Measurements from ENCODE around the gene SNCAIP.
"Not testable (repeated sequence)": the region's sequence is repeated elsewhere in the genome, so short reads cannot be mapped to it uniquely, and the experiment has no call there.

Gene SNCAIP

DNA sequence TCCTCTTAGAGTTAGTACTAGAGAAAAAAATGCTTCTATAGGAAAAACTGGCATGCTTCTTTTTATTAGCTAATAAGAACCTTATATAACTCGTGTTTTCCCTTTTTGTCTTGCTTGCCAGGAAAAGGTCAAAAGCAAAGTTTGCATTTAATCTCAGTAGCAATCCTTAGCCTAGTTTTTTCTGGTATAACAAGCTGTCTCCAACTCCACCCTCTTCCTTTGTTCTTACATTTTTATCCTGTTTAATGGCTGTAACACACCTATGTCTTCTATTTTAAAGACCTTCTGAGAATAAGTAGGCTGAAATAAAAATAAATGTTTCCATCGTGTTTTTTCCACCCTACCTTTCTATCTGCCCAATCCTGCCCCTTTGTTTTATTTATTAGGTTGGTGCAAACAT lies 158.3 kb downstream of the SNCAIP start:
- no peak for DNase-seq

- DNase-seq = no peak
Measured at GRCh38 chr5:122471031-122471751, 159.2 kb downstream of the SNCAIP start.

- no peak for DNase-seq
Measured at GRCh38 chr5:122471752-122472061, 159.7 kb downstream of the SNCAIP start.

DNA sequence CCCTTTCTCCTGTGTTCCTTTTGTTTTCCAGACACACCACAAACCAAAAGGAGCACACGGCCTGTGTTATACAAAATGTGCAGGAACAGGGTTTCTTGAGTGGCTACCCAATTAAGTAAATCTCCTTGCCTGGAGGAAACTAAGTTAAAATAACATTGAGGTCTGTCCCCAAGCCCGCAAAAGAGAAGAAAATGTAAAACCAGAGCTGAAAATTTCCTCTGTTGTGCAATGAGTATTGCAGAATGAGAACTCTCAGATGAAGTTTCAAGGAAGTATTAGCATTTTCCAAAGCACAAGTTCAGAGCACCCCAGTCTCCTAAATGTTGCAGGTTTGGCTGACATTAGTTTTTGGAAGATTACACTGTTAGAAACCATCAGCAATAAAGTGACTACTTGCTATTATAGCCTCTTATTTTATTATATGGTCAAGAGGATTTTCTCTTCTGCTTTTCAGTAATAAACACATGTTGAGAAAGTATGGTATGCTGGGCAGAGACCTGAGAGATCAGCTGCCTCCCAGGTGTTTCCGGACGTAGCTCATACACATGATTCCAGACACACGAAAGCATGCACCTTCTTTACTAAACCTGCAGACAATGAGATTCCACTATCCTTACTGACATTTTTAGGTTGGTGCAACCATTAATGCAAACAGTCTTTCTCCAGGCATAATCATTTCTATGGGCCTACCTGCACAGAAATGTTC lies 161.3 kb downstream of the SNCAIP start:
- no peak for DNase-seq

GRCh38 chr5:122473941-122474340 lies 161.9 kb downstream of the SNCAIP start:
- DNase-seq = no peak

GRCh38 chr5:122478741-122479442 lies 166.9 kb downstream of the SNCAIP start:
- DNase-seq = no peak

DNA sequence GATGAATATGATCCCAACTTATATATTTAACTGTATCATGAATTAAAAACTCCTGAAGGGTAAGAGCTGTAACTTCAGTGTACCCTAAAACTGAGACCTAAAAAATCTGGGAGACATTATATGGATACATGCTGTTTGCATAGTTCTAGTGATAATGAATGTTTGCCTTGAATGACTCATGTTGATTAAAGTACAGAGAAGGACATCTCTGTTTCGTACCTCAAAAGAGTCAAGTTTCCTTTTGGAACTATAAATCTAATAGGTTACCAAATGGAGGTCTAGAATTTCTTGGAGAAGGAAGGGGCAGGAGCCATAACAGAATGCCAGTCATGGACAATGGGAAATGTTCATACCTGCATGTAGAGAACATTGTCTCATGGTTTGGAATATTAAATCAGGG lies 168.1 kb downstream of the SNCAIP start:
- no peak for DNase-seq

DNA sequence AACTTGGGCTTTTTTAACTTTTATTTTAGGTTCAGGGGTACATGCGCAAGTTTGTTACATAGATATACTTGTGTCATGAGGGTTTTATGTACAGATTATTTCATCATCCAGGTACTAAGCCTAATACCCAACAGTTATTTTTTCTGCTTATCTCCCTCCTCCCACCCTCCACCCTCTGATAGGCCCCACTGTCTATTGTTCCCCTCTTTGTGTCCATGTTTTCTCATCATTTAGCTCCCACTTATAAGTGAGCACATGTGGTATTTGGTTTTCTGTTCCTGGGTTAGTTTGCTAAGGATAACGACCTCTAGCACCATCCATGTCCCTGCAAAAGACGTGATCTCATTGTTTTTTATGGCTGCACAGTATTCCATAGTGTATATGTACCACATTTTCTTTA lies 172.1 kb downstream of the SNCAIP start:
- no peak for DNase-seq

GRCh38 chr5:122485226-122485625 lies 173.2 kb downstream of the SNCAIP start:
- DNase-seq = no peak

DNA sequence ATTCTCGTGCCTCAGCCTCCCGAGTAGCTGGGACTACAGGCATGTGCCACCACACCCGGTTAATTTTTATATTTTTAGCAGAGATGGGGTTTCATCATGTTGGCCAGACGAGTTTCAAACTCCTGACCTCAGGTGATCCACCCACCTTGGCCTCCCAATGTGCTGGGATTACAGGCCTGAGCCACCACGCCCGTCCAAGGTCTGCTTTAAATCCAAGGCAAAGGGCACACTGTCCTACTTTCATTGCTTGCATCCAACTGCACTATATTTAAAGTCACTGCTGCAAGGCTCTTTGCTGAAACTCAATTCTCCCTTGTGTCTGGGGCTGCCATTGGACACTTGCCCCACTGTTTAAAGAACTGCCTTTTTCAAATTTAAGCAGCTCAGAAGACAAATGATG lies 174.6 kb downstream of the SNCAIP start:
- not testable (repeated sequence) for DNase-seq

DNA sequence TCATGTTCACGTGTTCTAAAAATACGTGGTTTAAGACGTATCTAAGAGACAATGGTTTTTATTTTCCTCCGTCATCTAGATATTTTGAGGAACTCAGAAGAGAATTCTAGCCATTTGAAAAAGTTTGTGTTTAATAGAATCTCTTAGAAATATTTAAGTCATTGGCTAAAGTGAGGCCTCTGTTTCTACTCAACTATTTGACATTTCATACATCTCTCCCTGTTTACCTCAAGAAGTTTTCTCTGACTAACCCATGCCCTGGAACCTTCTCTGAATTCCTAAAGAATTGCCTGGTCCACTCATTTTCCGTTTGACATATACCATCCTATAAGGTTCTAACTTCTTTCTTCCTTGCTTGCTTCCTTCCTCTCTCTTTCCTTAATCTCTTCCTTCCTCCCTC lies 178.7 kb downstream of the SNCAIP start:
- no peak for DNase-seq

DNA sequence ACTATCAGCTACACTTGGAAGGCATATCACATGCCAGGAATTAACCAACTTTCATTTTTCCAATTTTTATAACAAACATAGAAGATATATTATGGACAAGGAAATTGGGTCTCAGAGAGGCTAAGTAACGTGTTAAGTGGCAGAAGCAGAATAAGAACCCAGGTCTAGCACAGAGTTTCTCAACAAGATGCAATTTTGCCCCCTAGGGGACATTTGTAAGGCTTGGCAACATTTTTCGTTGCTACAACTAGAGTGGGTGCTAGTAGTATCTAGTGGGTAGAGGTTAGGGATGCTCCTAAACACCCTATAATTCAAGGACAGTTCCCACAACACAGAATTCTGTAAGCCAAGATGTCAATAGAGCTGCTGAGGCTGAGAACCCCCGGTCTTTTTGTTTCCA lies 180.6 kb downstream of the SNCAIP start:
- DNase-seq = no peak

DNA sequence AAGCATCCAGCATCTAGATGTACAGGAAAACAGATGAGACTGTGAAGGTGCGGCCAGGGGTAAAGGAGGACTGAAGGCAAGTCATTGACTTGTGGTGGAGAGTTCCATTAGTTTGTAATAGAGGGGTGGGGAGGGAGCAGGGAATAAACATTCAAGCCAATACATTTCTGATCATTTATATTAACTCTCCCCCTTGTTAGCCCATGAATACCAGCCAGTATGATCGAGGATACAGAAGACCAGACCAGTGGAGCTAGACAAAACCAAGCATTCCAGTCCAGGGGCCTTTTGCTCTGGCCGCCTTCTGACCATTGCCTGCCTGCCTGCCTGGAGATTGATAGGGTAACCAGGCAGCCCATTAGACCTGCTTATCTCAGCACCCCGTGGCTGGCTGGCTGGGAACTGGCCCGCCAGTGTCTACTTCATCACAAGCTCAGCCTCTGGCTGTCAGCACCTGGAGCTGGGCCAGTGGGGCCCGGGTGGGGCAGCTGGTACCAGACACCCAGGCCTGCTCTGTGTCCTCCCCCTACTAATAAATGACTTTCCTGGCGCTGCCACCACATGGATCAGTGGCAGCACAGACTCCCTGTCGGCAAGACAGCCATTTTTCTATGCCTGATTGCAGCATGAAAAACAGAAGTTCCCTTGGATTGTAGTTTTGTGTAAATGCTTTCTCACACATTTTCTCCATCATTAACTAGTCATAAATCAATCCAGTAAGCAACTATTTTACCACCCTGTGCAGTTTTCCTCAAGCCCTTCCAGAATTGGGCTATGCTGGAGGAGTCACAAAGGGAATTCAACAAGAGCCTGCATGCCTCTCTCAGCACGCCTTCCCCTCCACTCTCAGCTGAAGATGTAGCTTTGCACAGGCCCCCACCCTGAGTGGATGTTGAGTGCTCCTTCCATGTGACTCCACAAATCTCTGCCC lies 181.3 kb downstream of the SNCAIP start:
- DNase-seq = no peak

DNA sequence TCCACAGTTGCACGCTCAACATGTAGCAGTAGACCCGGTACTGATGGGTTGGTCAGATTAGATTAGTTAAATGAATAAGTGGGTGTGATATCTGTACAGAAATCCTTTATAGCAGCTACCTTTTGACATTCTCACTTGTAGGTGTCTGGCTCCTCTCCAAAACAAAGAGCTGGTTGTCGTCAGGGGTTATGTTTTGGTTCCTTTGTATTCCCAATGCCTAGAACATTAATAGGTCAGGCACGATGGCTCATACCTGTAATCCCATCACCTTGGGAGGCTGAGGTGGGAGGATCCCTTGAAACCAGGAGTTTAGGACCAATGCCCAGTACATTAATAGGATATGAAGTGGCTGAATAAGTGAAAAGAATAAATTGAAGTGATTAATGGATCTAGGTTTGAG lies 182.1 kb downstream of the SNCAIP start:
- DNase-seq = no peak

- no peak for DNase-seq
Measured at GRCh38 chr5:122498163-122498562, 186.1 kb downstream of the SNCAIP start.

- DNase-seq = no peak
Measured at GRCh38 chr5:122499585-122499984, 187.5 kb downstream of the SNCAIP start.

GRCh38 chr5:122500245-122501088 lies 188.4 kb downstream of the SNCAIP start:
- DNase-seq = peak; percentile 2

DNA sequence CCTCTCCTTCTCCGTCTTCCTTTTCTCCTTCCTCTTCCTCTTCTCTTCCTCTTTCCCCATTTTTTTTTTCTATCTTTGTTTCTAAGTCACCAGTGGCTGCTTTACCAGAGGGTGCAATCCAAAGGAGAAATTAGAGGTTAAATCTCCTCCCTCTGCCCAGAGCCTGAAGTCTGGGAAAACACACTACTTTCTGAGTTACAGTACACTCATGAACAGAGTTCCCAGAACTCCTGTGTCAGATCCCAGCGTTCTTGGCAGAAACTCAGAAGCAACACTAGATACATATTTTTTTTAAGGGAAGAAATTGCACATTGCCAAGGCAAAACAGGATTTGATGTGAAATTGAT lies 189.0 kb downstream of the SNCAIP start:
- DNase-seq = no peak

DNA sequence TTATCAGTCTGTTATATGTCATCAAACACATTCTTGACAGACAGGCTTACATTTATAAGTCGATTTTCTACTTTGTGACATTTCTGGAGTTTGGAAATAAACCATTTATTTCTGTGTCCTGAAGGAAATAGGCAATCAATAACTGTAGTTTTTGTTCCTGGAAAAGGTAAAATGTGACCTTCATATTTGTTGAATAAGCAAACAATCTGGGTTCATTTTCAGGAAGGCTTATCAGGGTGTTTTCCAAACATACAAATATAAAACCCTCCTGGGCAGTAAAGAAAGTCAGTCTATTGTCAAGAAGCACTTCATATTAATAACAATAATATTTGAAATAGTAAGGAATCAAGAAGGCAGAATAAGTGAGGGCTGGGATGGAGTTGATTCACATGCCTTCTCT lies 195.0 kb downstream of the SNCAIP start:
- DNase-seq = no peak

DNA sequence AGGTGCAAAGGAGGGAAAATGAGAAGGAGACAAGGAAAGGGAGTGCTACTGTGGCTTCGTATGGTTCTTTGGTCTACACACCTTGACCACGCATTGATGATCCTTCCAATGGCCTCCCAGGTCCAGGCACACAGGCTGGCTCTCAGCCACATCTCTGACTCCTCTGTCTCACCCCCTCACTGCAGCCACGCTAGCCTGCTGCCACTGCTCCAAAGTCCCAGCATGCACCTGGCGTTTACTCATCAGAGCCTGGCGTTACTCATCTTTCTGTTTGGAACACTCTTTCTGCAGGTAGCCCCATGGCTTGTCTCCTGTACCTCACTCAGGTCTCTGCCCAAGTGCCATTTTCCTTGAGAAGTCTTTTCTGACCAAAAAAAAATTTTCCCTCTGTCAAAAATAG lies 195.5 kb downstream of the SNCAIP start:
- no peak for DNase-seq

DNA sequence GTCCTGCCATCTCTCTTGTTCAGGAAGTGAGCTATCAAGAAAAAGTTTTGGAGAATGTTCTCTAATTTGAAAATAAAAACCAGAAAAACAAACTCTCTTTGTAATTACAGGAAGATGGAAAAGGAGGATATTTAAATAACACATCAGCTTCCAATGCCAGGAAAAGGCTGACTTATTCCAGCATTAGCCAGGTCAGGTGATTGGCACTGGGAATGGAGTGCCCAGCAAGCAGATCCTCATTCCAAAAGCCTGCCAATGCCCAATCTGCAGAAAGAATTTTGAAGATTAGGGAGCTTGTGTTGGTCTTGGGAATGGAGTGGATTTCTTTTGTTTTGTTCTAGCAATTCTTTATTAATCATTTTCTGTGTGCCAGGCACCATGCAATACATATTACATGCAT lies 196.6 kb downstream of the SNCAIP start:
- no peak for DNase-seq

Measured in activated CD4-positive, alpha-beta T cell treated with anti-CD3 and anti-CD28 coated beads for 48 hours (primary cell).